Measurements from ENCODE around the gene CCDC61. TPM values are rescaled to one million over a fixed set of nuclear protein-coding genes. Genes with fewer than 3 reads are reported as not detected.

Gene CCDC61
- total RNA-seq, 1 experiment from 2014 or later: 6.3 TPM

DNA sequence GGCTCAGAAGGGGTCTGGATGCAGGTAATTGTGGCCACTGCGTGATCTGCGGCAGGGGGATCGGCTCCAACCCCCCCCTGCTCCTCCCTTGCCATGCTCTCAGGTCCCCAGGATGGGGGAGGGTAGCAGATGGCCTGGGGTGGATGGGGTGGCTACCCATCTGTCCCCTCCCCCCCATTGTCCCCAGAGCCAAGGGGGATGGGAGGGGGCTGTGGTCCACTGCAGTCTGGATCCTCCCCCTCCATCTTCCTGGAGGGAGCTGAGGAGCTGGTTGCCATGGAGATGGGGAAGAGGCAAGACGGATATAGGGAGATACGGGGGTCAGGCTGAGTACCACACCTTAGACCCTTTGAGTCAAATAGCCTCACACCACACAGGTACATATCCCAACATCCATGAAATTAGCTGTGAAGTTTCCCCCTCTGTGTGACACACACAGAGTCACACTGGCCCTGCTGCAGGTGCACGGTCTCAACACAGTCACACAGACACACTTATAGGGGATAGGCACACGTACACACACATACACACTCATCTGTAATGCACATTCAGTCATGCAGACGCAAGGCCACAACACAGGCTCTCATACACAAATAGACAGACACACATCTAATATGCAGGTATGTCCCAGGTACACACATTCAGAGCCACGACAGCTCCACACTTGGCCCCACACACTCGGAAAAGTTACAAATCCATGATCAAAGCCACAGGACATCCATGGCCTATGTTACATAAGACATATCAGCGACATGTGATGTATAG is 19.8 kb upstream of the CCDC61 start:
- ATAC-seq (no peak), DNase-seq (no peak)
- no peaks in the 10 kb centered on the region for H3K9me3 ChIP-seq (ENCODE audit: low read length)
- no peak overlapping the region for H2AFZ ChIP-seq (ENCODE audit: low read length)
- no peak overlapping the region for H3K4me3 ChIP-seq (ENCODE audit: low read length)
- no TSS peak for BruUV-seq (replicated peaks)
- no peak overlapping the region for H3K9ac ChIP-seq (ENCODE audit: low read length)
- no peaks in the 10 kb centered on the region; the same call in 1 of the 2 replicates for H3K4me1 ChIP-seq (ENCODE audit: insufficient read depth, low read length)
- intact Hi-C loops (cut with micrococcal nuclease): no loop called here
- H3K79me2 ChIP-seq (ENCODE audit: low read length): no peaks in the 10 kb centered on the region
- H3K27me3 ChIP-seq (ENCODE audit: low read length): no peaks in the 10 kb centered on the region
- TF ChIP-seq EZH2 (IDR thresholded peaks at IDR 0.05; ENCODE audit: low read length, unreplicated experiment) (no peak), EZH2phosphoT487 (IDR thresholded peaks at IDR 0.05; ENCODE audit: borderline replicate concordance, low read length) (no peak)
- TF ChIP-seq, protein P1, sequence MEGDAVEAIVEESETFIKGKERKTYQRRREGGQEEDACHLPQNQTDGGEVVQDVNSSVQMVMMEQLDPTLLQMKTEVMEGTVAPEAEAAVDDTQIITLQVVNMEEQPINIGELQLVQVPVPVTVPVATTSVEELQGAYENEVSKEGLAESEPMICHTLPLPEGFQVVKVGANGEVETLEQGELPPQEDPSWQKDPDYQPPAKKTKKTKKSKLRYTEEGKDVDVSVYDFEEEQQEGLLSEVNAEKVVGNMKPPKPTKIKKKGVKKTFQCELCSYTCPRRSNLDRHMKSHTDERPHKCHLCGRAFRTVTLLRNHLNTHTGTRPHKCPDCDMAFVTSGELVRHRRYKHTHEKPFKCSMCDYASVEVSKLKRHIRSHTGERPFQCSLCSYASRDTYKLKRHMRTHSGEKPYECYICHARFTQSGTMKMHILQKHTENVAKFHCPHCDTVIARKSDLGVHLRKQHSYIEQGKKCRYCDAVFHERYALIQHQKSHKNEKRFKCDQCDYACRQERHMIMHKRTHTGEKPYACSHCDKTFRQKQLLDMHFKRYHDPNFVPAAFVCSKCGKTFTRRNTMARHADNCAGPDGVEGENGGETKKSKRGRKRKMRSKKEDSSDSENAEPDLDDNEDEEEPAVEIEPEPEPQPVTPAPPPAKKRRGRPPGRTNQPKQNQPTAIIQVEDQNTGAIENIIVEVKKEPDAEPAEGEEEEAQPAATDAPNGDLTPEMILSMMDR (conservative IDR thresholded peaks at IDR 0.05; ENCODE audit: low read depth, low read length): no peak
- ChIA-PET POLR2A (ENCODE audit: unreplicated experiment) (no interaction called here), CTCF (no interaction called here)
- H3K27ac ChIP-seq (ENCODE audit: low read length): no peak overlapping the region
- H4K20me1 ChIP-seq (ENCODE audit: low read length): no peaks in the 10 kb centered on the region
- no peak overlapping the region for H3K4me2 ChIP-seq (ENCODE audit: low read length)
- no peaks in the 10 kb centered on the region for H3K36me3 ChIP-seq (ENCODE audit: low read depth, low read length)
- H3K9me2 ChIP-seq (replicated peaks; ENCODE audit: low read length): no peaks in the 10 kb centered on the region
- H3F3A ChIP-seq (ENCODE audit: low read length, unreplicated experiment): no peaks in the 10 kb centered on the region

DNA sequence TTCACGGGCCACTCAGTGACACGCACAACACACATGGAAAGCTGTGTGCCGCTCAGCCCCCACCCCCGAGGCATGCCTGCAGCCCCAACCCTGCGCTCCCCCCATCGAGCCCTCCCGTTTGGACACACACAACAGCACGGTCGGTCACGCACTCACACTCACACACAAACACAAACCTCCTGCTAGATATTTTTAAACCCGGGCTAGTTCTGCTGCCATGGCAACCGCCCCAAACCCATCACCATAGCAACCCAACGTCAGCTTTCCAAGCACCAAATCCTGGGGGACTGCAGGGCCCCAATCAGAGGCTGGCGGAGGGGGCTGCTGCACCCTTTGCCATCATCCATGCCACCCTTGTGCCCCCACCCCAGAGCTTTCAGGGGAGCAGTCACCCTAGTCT is 19.1 kb upstream of the CCDC61 start:
- ChIA-PET CTCF (no interaction called here), POLR2A (ENCODE audit: unreplicated experiment) (no interaction called here)
- Histone ChIP-seq H3K4me1 (ENCODE audit: insufficient read depth, low read length) (no peaks in the 10 kb centered on the region; the same call in 1 of the 2 replicates), H3K27ac (ENCODE audit: low read length) (no peak overlapping the region), H3K9me3 (ENCODE audit: low read length) (no peaks in the 10 kb centered on the region), H4K20me1 (ENCODE audit: low read length) (no peaks in the 10 kb centered on the region), H3K9me2 (replicated peaks; ENCODE audit: low read length) (no peaks in the 10 kb centered on the region), H3K4me3 (ENCODE audit: low read length) (no peak overlapping the region), H3F3A (ENCODE audit: low read length, unreplicated experiment) (no peaks in the 10 kb centered on the region), H3K4me2 (ENCODE audit: low read length) (no peak overlapping the region), H3K36me3 (ENCODE audit: low read depth, low read length) (no peaks in the 10 kb centered on the region), H3K27me3 (ENCODE audit: low read length) (no peaks in the 10 kb centered on the region), H2AFZ (ENCODE audit: low read length) (no peak overlapping the region), H3K79me2 (ENCODE audit: low read length) (no peaks in the 10 kb centered on the region), H3K9ac (ENCODE audit: low read length) (no peak overlapping the region)
- ATAC-seq (no peak), DNase-seq (no peak)
- TF ChIP-seq EZH2 (IDR thresholded peaks at IDR 0.05; ENCODE audit: low read length, unreplicated experiment): no peak
- TF ChIP-seq, protein P1 (conservative IDR thresholded peaks at IDR 0.05; ENCODE audit: low read depth, low read length): no peak
- no peak for TF ChIP-seq EZH2phosphoT487 (IDR thresholded peaks at IDR 0.05; ENCODE audit: borderline replicate concordance, low read length)
- no TSS peak for BruUV-seq (replicated peaks)
- intact Hi-C loops (cut with micrococcal nuclease): no loop called here

DNA sequence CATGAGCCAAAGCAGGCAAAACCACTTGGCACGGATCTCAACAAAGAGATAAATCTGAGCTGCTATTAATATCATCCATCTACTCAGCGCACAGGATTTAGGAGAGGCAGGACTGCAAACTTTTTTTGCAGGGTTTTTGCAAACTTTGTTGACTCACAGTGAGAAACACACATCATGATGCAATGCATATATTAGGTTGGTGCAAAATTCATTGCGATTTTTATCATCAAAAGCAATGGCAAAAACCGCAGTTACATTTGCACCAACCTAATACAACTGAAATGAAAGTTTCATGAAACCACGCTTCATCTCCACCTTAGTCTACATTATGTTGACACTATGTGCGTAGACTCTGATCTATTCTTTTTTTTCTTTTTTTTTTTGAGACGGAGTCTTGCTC is 17.1 kb upstream of the CCDC61 start:
- ChIA-PET POLR2A (ENCODE audit: unreplicated experiment) (no interaction called here), CTCF (no interaction called here)
- Histone ChIP-seq H3K27ac (ENCODE audit: low read length) (no peak overlapping the region), H3K4me3 (ENCODE audit: low read length) (no peak overlapping the region), H3K9me3 (ENCODE audit: low read length) (no peaks in the 10 kb centered on the region), H4K20me1 (ENCODE audit: low read length) (no peaks in the 10 kb centered on the region), H2AFZ (ENCODE audit: low read length) (no peak overlapping the region), H3K4me1 (ENCODE audit: insufficient read depth, low read length) (no peaks in the 10 kb centered on the region), H3K9me2 (replicated peaks; ENCODE audit: low read length) (no peaks in the 10 kb centered on the region), H3K4me2 (ENCODE audit: low read length) (no peak overlapping the region), H3K36me3 (ENCODE audit: low read depth, low read length) (no peaks in the 10 kb centered on the region), H3F3A (ENCODE audit: low read length, unreplicated experiment) (no peaks in the 10 kb centered on the region), H3K79me2 (ENCODE audit: low read length) (no peaks in the 10 kb centered on the region), H3K27me3 (ENCODE audit: low read length) (no peaks in the 10 kb centered on the region), H3K9ac (ENCODE audit: low read length) (no peak overlapping the region)
- ATAC-seq: no peak
- no peak for DNase-seq
- TF ChIP-seq EZH2 (IDR thresholded peaks at IDR 0.05; ENCODE audit: low read length, unreplicated experiment): no peak
- TF ChIP-seq, protein P1 (conservative IDR thresholded peaks at IDR 0.05; ENCODE audit: low read depth, low read length): no peak
- TF ChIP-seq EZH2phosphoT487 (IDR thresholded peaks at IDR 0.05; ENCODE audit: borderline replicate concordance, low read length): no peak
- BruUV-seq (replicated peaks): no TSS peak
- intact Hi-C loops (cut with micrococcal nuclease): no loop called here

All from PC-3 (cell line).